ENCODE data around the gene CFAP54.

GRCh38 chr12:96521895-96522682, 32.7 kb downstream of the CFAP54 start:
- TF ChIP-seq CTCF (IDR thresholded peaks at IDR 0.05) (no peak), POLR2AphosphoS5 (IDR thresholded peaks at IDR 0.05; ENCODE audit: insufficient read depth in 1 of 2, low read depth in 1 of 2) (no peak), POLR2A (IDR thresholded peaks at IDR 0.05) (no peak)
